ENCODE results near the gene TBC1D9.

The TBC1D9 gene

DNA sequence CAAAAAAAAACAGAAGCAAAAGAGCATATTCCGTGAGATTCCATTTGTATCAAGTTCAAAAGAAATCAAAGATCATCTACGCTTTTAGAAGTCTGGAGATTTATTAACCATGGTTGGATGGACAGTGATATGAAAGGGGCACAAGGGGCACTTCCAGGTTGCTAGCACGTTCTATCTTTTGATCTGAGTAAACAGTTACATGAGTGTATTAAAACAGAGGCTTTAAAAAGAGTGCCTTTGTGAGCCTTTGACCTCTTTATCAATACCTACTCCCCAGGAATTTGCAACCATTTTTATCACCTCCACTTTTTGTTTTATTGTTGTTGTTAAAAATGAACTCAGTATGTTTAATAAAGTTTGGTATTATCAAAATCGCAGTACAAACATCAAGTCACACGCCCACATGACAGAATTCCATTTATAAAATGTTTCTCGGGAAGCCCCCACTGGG is 115.1 kb downstream of the TBC1D9 start:
- H3K27ac ChIP-seq: no peak overlapping the region
- TF ChIP-seq, protein P1, sequence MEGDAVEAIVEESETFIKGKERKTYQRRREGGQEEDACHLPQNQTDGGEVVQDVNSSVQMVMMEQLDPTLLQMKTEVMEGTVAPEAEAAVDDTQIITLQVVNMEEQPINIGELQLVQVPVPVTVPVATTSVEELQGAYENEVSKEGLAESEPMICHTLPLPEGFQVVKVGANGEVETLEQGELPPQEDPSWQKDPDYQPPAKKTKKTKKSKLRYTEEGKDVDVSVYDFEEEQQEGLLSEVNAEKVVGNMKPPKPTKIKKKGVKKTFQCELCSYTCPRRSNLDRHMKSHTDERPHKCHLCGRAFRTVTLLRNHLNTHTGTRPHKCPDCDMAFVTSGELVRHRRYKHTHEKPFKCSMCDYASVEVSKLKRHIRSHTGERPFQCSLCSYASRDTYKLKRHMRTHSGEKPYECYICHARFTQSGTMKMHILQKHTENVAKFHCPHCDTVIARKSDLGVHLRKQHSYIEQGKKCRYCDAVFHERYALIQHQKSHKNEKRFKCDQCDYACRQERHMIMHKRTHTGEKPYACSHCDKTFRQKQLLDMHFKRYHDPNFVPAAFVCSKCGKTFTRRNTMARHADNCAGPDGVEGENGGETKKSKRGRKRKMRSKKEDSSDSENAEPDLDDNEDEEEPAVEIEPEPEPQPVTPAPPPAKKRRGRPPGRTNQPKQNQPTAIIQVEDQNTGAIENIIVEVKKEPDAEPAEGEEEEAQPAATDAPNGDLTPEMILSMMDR (IDR thresholded peaks at IDR 0.05): no peak
- TF ChIP-seq ZFX (IDR thresholded peaks at IDR 0.05; ENCODE audit: borderline replicate concordance): no peak

DNA sequence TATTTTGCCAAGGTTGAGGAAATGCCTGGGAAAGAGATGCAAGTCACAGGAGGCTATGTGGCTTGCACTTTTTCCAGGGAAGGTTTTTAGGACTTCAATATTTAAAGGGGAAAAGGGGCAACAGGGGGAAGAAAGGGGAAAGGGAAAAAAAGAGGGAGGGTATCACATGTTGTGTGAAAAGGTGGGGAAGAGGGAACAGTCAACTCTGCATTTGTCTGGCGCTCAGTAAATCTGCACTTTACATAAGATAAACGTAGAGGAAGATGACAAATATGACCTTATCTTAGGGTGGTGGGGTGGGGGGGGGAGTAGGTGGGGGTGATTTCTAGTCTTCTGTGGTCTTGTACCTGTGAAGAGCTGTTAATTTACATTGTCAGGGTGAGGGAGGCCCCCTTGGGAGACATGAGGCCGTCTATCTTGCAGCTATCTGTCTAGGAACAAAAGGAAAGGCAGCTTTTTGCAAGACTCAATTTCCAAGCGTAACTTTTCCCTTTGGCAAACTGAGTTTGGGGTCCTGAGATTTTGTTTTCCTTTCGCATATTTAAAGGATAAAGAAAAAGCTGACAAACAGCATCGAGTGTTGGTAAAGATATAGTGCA is 115.9 kb downstream of the TBC1D9 start:
- H3K27ac ChIP-seq: no peak overlapping the region
- TF ChIP-seq ZFX (IDR thresholded peaks at IDR 0.05; ENCODE audit: borderline replicate concordance): no peak
- TF ChIP-seq, protein P1 (IDR thresholded peaks at IDR 0.05): no peak

DNA sequence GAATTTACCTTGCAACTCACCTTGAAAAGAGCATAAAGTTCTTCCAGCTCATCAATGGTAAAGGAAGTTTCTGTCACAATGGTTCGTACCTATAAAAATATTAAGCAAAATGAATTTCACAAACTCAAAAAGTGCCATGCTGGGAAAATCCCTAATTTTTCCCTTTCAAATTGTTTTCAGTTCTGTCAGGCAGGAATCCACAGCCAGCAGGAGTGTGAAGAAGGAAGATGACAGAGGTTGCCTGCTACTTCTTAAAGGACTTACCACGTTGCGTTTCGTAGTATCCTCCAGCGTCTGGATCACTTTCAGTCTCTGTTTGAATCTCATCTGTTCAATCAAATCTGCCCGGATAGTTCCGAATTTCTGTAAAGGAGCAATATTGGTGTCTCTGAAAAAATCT is 117.1 kb downstream of the TBC1D9 start:
- no peak for TF ChIP-seq ZFX (IDR thresholded peaks at IDR 0.05; ENCODE audit: borderline replicate concordance)
- TF ChIP-seq, protein P1 (IDR thresholded peaks at IDR 0.05): no peak
- H3K27ac ChIP-seq: no peak overlapping the region

DNA sequence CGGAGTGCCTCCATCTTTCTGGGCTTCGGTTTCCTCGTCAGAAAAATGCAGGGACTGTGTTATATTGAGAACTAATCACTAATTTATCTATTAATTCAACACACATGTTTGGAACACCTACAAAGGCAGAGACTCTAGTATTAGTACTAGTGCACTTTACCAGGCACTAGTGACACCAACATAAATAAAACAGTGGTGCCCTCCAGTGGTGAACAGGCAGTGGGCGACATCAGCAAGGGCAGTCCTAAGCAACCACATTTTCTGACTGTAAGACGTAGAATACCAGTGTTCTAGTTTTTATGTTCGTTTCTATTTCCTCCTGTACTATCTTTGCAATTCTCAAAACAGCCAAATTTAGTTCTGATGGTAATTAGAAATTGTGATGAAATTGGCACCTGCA is 118.3 kb downstream of the TBC1D9 start:
- no peak overlapping the region for H3K27ac ChIP-seq
- TF ChIP-seq, protein P1 (IDR thresholded peaks at IDR 0.05): peak; percentile 74
- no peak for TF ChIP-seq ZFX (IDR thresholded peaks at IDR 0.05; ENCODE audit: borderline replicate concordance)

DNA sequence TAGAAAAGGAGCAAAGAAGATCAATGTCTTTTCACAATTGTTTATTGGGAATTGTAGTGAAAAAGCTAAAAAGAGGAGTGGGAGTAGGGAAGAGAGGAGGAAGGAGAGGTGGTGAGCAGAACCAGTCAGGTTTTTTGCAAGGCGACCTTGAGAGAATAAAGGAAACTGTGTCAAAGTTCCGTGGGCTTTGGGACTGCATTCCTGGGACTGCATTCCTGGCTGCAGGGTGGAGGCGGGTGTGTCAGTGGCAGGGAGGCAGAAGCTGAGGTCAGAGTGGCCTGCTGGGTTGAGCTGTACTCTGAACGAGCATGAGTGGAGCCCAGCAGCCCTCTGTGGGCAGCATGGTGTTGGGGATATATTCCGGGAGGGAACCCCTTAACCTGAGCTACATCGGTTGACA is 120.6 kb downstream of the TBC1D9 start:
- H3K27ac ChIP-seq: no peak overlapping the region
- TF ChIP-seq, protein P1 (IDR thresholded peaks at IDR 0.05): no peak
- no peak for TF ChIP-seq ZFX (IDR thresholded peaks at IDR 0.05; ENCODE audit: borderline replicate concordance)

DNA sequence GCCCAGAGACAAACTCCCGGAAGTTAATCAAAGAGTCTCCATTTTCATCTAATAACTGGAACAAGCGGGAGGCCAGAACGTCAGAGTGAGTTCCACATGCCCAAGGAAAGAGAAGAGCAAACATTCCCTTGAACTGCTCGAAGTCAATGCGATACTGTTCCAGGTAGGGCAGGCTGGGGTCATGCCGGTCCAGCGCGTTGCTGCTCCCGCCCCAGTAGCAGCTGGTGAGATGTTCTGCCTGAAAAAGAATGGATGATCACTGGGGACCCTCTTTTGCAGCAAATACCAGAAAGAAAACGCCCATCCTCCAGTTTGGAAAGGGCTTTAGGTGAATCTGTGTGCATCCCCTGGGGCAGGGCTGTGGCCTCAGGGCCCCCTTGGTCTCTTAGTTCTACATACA is 122.2 kb downstream of the TBC1D9 start:
- no peak overlapping the region for H3K27ac ChIP-seq
- TF ChIP-seq, protein P1 (IDR thresholded peaks at IDR 0.05): no peak
- TF ChIP-seq ZFX (IDR thresholded peaks at IDR 0.05; ENCODE audit: borderline replicate concordance): no peak

DNA sequence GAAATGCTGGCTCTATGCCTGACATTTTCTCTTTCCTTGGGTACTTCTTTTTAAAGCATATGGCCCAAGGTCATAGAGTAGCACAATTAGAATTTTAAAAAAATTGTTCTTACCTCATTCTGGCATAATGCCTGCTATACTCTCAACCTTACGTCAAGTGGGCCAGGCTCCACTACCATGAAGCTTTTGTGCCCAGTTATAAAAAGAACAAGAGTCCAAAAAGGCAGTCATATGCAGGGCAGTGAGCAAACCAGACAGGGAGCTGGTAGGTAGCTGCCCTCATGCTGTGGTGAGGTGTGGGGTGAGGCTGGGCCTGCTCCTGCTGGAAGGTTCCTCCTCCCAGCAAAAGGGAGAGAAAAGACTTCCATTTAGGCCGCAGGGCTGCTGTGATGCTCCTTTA is 123.1 kb downstream of the TBC1D9 start:
- TF ChIP-seq, protein P1 (IDR thresholded peaks at IDR 0.05): no peak
- no peak for TF ChIP-seq ZFX (IDR thresholded peaks at IDR 0.05; ENCODE audit: borderline replicate concordance)

More for the DNA sequence above, 123.1 kb downstream of the TBC1D9 start:
- H3K27ac ChIP-seq: no peak overlapping the region

All from 22Rv1 (cell line).